ENCODE results near the gene SLC4A4. TPM values are rescaled to one million over a fixed set of nuclear protein-coding genes. Genes with fewer than 3 reads are reported as not detected.

SLC4A4 gene
- total RNA-seq, 1 donor from 2014 or later: 3.2 TPM

- Histone ChIP-seq H3K27ac (no peak overlapping the region), H3K36me3 (no peaks in the 10 kb centered on the region), H3K27me3 (no peaks in the 10 kb centered on the region), H3K9me3 (no peaks in the 10 kb centered on the region), H3K4me1 (no peaks in the 10 kb centered on the region), H3K4me3 (no peak overlapping the region)
- TF ChIP-seq CTCF (IDR thresholded peaks at IDR 0.05): no peak
- no peak for TF ChIP-seq POLR2AphosphoS5 (IDR thresholded peaks at IDR 0.05; ENCODE audit: insufficient read depth in 1 of 2, low read depth in 1 of 2)
- no peak for TF ChIP-seq POLR2A (IDR thresholded peaks at IDR 0.05)
- DNase-seq (ENCODE audit: extremely low spot score in 2 of 2): no peak
- intact Hi-C loops (cut with DNase I): no loop called here
Observed at GRCh38 chr4:71379126-71379525, 40.3 kb downstream of the SLC4A4 start.

GRCh38 chr4:71380788-71381187 is 42.0 kb downstream of the SLC4A4 start:
- Histone ChIP-seq H3K27me3 (no peaks in the 10 kb centered on the region), H3K36me3 (no peaks in the 10 kb centered on the region), H3K4me3 (no peak overlapping the region), H3K27ac (no peak overlapping the region), H3K4me1 (no peaks in the 10 kb centered on the region), H3K9me3 (no peaks in the 10 kb centered on the region)
- intact Hi-C loops (cut with DNase I): no loop called here
- TF ChIP-seq POLR2A (IDR thresholded peaks at IDR 0.05) (no peak), CTCF (IDR thresholded peaks at IDR 0.05) (no peak), POLR2AphosphoS5 (IDR thresholded peaks at IDR 0.05; ENCODE audit: insufficient read depth in 1 of 2, low read depth in 1 of 2) (no peak)
- DNase-seq (ENCODE audit: extremely low spot score in 2 of 2): no peak

GRCh38 chr4:71382125-71382899 is 43.5 kb downstream of the SLC4A4 start:
- intact Hi-C loops (cut with DNase I): no loop called here
- Histone ChIP-seq H3K4me3 (no peak overlapping the region), H3K4me1 (no peaks in the 10 kb centered on the region), H3K27me3 (no peaks in the 10 kb centered on the region), H3K27ac (no peak overlapping the region), H3K9me3 (no peaks in the 10 kb centered on the region), H3K36me3 (no peaks in the 10 kb centered on the region)
- TF ChIP-seq POLR2A (IDR thresholded peaks at IDR 0.05) (no peak), CTCF (IDR thresholded peaks at IDR 0.05) (no peak), POLR2AphosphoS5 (IDR thresholded peaks at IDR 0.05; ENCODE audit: insufficient read depth in 1 of 2, low read depth in 1 of 2) (no peak)
- DNase-seq (ENCODE audit: extremely low spot score in 2 of 2): no peak

GRCh38 chr4:71382900-71383560 is 44.2 kb downstream of the SLC4A4 start:
- TF ChIP-seq CTCF (IDR thresholded peaks at IDR 0.05) (no peak), POLR2AphosphoS5 (IDR thresholded peaks at IDR 0.05; ENCODE audit: insufficient read depth in 1 of 2, low read depth in 1 of 2) (no peak), POLR2A (IDR thresholded peaks at IDR 0.05) (no peak)
- DNase-seq (ENCODE audit: extremely low spot score in 2 of 2): no peak
- Histone ChIP-seq H3K27me3 (no peaks in the 10 kb centered on the region), H3K4me1 (no peaks in the 10 kb centered on the region), H3K36me3 (no peaks in the 10 kb centered on the region), H3K9me3 (no peaks in the 10 kb centered on the region), H3K4me3 (no peak overlapping the region), H3K27ac (no peak overlapping the region)
- intact Hi-C loops (cut with DNase I): no loop called here

GRCh38 chr4:71383984-71384383 is 45.2 kb downstream of the SLC4A4 start:
- Histone ChIP-seq H3K4me3 (no peak overlapping the region), H3K27ac (no peak overlapping the region), H3K36me3 (no peaks in the 10 kb centered on the region), H3K9me3 (no peaks in the 10 kb centered on the region), H3K27me3 (no peaks in the 10 kb centered on the region), H3K4me1 (no peaks in the 10 kb centered on the region)
- TF ChIP-seq CTCF (IDR thresholded peaks at IDR 0.05) (no peak), POLR2A (IDR thresholded peaks at IDR 0.05) (no peak), POLR2AphosphoS5 (IDR thresholded peaks at IDR 0.05; ENCODE audit: insufficient read depth in 1 of 2, low read depth in 1 of 2) (no peak)
- no peak for DNase-seq (ENCODE audit: extremely low spot score in 2 of 2)
- intact Hi-C loops (cut with DNase I): no loop called here

All from vagina (tissue), 2 donors.